Kidney tubule cell (primary cell): Measurements from ENCODE around the gene RPL18.
"Not testable (repeated sequence)": the region's sequence is repeated elsewhere in the genome, so short reads cannot be mapped to it uniquely, and the experiment has no call there.

Experiments used
- DNase-seq: peaks from one replicate; pipeline ENCODE4 v3.0.0-alpha.2; 2018; ENCODE audit warnings: low spot score

The RPL18 gene

DNA sequence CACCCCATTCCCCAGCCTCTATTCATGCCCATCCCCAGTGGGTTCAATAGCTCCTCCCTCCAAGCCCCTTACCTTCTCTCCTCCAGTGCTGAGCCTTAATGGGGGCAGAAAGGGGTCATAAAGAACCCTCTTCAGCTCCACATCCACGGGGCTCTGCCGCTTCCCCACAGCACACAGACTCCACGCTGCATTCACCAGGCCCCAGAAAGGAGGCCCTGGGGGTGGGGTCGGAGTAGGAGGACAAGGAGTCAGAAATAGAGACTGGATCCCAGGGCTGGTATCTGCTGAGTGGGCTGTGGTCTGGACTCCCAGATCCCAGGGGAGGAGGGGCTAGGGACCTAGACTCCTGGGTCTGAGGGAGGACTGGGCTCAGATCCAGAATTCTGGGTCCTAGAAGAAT lies 25.4 kb upstream of the RPL18 start:
- DNase-seq = no peak

DNA sequence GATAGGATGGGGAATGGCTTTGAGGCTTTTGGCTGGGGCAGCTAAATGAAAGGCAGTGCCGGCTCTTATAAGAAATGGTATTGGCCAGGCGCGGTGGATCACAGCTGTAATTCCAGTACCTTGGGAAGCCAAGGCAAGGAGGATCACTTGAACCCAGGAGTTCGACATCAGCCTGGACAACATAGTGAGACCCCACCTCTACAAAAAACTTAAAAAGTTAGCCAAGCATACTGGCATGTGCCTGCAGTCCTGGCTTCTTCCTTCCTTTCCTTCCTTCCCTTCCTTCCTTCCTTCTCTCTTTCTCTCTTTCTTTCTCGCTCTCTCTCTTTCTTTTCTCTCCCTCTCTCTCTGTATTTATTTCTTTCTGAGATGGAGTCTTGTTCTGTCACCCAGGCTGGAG lies 23.9 kb upstream of the RPL18 start:
- no peak for DNase-seq

DNA sequence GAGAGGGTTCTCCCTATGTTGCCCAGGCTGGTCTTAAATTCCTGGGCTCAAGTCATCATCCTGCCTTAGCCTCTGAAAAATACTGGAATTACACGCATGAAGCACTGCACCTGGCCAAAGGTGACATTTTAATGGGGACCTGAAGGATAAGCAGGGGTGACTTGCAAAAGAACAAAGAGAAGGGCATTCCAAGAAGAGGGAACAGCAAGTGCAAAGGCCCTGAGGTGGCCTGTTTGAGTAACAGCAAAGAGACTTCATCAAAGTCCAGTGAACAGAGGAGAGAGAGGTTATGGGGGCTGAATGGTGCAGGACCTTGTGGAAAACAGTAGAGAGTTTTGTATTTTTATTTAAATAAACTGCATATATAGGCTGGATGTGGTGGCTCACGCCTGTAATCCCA lies 22.9 kb upstream of the RPL18 start:
- DNase-seq = no peak

DNA sequence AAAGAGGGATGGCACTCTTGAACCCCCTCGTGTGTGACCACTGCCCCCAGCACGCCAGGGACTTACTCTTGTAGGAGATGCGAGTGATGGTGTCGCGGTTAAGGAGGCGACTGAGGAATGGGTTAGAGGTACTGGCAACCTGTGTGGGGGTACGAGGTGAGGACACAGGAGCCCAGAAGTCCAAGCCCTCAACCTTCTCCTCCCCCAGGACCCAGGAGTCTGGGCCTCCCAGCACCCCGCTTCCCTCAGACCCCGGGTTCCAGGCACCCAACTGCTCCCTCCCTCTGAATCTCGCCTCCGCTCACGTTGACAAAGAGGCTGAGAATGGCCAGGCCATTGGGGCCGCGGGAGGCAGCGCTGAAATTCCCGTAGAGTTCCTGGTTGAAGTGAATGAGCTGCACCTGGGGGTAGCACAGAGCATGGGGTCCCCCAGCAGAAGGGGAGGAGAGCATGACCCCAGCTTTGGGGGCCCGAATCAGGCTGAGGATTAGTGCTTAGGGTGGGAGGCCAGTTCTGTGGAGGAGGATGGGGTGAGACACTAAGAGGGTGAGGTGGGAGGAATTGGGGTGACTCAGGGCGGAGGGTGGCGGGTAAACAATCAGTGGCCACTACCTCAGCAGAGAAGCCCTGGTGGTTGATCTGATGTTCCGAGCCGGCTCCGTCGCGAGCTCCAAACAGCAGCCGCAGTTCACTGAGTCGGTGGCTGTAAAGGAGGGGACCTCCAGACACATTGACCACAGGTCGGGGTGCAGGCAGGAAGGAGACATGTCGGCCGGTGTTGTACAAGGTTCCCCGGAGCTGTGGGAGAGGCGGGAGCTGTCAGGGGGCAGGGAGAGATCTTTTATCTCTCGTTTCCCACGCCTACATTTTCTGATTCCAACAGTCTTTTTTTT lies 20.8 kb upstream of the RPL18 start:
- DNase-seq = no peak

DNA sequence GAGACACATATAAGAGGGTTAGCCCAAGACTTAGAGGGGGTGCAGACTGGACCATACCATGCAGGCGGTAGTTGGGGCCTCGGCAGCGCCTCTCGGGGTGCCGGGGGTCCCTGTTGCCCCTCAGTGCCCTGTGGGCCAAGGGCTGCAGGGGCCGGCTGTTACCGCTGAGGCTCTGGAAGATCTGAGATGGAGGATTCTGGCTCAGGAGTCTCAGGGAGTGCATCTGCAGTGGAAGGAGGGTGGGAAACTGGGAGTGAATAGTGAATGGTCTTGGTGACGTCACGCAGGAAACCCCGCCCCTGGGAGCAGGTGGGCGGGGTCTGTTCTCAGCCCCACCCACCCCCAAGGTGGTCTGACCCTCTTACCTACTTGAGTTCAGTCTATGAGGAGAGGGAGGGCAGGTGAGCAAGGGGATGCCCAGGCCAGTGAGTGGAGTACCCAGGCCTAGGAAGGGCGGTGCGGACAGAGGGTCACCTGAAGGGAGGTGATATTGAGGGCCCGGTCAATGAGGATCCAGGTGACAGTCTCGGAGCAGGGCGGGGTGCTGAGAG lies 19.9 kb upstream of the RPL18 start:
- no peak for DNase-seq

DNA sequence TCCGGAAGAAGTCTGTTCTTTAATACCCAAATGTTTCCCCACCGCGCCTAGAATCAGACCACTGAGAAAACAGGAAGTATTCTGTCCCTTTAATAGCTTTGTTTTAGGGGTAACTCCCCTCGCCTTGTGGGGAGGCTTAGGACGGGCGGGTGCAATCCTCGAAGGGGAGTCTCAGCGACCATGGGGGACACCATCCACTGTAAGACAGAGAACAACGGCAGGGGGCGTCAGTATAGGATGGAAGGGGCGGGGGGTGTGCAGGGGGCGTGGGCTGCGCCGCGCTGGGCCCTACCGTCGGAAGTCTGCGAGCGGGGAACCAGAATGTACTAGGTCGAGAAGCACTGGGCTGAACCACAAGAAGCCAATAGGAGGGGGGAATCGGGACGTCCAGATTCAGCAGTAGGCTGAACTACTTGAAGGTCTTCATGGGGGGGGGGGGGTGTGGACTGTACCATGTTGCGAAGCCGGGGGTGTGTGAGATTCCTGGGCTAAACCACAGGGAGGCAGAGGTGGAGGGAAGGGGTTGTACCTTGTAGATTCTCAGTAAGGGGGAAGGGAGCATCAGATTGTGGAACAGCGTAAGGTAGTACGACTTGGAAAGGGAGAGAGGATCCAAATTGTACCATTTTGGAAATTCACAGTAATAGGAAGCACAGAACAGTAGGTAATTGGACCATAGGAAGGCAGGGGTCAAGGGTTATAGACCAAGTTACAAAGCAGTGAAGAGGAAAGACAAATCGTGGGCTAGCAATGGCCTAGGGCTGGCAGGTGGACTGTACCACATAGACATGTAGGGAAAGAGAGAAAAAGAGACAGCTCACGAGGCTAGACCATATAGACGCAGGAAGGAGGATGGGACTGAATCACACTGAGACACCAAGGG lies 19.2 kb upstream of the RPL18 start:
- DNase-seq = peak; percentile 84

DNA sequence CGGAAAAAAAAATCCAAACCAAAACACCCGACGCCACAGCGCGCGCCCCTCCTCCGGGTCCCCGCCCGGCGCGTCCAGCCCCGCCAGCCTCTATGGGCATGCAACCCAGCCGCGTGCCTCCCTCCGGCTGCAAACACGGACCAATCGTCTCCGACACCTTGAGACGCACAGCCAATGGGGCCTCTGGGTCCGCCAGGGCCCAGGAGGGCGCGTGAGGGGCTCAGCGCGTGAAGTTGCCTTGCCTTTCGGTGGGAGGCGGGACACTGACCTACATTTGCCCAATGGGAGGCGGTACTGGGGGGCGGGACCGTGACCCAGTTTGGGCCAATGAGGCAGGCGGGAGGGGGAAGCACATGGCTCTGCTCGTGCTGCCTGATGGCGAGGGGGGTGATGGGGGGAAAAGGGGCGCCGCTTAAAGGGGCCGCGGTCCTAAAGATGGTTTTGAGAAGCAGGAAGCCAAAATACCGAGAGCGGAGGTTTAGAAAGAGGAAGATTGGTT lies 18.5 kb upstream of the RPL18 start:
- peak; percentile 97 for DNase-seq

DNA sequence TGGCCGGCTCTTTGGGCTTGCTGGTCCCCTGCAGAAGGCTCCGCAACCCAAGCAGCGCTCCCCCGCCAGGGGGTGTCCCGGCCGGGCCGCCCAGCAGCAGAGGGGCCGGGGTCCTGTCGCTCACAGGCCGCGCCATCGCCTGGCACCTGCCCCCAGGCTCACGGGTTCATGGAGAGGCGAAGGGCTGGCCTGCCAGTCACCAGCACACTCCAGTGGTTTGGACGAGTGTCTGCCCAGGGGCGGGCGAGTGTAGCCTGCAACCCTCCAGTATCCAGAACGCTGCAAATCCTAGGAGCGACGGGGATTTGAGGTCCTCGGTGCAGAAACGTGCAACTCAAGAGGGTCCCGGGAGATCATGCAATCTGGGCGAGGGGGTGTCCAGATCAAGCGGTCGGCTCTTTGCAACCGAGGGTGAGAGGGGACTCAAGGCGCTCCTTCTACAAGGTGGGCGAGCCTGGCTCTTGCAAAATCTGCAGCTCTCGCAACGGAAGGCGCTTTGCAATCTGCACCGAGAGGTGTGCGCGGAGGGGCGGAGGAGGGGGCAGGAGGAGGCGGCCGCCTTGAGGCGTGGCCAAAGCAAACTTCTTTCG lies 18.0 kb upstream of the RPL18 start, which contains the start of gene DBP:
DBP (minus strand) TSS at position 521 of the 590 bp plus-strand sequence; CDS start at position 136, 385 bp downstream.
- no peak for DNase-seq

DNA sequence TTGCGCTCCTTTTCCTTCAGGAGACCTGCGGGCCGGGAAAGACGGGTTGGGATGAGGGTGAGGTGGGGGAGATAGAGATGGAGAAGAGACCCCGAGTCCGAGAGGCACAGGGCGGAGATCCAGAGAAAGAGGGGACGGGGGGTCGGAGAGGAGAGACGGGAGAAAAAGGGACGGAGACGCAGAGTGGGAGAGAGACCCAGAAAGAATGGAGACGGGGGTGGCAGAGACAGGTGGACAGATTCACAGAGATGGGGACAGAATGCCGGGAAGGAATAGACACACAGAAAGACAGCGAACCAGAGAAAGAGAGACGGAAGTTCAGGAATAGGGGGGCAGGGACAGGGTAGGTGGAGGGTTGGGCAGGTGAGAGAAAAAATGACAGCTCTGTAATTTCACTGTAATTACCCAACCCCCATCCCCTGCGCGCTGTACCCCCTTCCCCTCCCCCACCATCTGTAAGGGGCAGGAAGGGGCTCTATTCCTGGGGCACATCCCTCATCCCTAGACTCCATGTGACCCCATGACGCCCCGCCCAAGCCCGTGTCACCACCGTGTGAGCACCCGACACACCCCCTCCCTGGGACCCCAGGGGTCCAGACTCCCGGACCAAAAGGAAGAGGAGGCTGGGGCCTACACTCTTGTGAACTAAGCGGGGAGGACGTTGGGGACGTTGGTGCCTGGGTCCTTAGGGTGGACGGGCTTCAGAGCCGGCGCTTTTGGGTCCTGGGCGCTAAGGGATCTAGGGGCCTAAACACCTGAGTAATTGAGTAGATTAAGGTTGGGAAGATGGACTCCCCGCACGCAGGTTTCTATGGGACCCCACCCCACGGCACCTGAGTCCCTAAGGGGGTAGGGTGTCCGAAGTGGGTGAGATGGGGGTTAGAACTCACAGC lies 17.2 kb upstream of the RPL18 start:
- DNase-seq = no peak

DNA sequence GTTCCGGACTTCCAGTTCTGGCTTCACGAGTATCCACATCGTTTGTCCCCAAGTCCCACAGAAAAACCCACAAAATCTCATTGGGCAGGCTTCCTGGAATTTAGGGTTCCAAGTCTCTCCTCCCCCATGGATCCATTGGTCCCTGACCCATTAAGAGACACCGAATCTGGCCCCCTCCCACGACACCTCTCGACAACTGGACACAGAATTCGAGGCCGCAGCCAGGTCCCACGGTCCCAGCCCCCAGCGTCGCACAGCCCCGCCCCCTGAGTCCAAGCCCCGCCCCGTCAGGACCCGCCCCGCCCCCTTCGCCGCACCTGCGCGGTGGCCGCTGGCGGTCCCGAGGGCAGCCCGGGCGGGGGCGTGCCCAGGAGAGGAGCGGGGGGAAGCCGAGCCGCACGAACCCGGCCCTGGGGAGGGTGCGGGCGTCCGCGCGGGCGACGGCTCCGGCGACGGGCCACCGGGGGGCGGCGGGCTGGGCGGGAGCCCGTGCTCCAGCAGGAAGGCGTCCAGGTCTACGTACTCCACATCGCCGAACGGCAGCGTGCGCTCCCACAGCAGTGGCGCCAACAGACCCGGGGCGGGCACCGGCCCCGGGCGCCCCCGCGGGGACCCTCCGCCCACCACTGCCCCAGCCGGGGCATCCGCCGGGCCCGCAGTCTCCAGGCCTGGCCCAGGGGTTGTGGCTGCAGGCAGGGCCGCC lies 16.4 kb upstream of the RPL18 start:
- DNase-seq = peak; percentile 64

DNA sequence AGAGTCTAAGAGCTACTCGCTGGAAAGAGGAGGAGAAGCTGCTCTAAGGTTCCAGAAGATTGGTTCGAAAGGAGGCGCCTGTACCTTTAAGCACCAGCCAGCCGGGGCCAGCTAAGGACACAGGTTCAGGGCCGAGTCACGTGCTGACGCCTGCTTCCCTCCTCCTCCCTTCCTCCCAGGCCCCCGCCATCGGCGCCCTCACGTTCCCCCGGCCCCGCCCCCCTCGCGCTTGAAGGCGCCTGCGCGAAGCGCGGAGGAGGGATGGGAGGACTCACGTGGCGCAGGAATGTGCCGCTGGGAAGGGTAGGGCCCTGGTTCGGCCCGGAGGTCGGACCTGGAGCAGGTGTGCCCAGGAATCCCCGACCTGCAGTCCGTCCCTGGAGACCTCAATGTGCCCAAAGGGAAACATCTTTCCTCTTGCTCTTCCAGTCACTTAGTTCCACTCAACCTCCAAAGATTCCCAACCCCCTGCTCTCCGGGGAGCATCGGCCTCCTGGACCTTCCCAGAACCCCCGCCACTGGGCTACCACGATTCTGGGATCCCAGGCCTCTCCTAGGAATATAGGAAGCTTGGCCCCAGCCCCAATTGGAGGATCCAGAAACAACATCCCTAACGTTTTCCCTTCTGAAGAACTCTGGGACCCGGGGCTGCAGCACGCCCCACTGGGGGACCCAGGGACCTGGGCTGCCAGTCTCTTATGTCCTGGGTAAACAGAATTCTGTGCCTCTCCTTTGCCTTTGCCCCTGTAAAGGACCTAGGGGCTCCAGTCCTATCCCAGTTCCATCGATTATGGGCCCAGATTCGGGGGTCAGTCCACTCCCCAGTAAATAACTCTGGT lies 15.7 kb upstream of the RPL18 start:
- peak; percentile 93 for DNase-seq

DNA sequence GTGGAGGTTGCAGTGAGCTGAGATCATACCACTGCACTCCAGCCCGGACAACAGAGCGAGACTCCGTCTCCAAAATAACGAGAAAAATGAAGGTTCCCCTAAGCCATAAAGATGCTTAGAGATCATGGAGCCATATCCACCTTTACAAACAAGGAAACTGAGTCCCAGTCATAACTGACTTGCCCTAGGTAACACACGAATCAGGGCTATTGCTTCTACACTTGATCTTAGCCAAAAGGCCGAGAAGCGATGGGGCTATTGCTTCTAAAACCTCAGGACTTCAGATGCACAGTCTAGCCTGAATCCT lies 15.0 kb upstream of the RPL18 start:
- DNase-seq = no peak

DNA sequence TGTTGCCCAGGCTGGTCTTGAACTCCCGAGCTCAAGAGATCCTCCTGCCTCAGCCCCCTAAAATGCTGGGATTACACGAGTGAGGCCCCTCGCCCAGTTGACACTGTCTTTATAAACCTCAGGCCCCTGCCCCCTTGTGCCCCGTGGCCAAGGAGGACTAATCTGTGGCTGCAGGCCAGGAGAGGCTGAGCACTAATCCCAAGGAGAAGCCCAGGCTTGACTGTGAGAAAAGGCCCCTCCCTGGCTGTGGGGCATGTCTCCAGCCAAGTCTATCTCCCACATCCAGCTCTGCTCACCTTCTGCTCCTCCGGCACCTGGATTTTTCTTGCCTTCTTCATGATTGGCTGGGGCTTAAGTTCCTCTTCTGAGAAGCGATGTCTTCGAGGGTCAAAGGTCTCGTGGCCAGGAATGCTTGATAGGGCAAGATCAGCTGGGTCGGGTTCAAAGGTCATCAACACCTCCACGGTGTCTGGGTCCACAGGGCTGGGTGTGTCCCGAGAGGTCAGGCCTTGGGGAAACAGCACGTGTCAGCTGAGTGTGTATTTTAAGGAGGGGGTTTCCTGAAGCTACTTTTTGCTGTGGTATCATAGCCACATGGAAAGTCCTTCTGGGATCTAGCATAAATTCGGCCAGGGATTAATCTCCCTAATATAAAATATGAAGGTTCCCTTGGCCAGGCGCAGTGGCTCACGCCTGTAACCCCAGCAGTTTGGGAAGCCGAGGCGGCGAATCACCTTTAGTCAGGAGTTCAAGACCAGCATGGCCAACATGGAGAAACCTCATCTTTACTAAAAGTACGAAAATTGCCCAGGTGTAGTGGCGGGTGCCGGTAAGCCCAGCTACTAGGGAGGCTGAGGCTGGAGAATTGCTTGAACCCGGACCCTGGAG lies 14.4 kb upstream of the RPL18 start:
- no peak for DNase-seq

DNA sequence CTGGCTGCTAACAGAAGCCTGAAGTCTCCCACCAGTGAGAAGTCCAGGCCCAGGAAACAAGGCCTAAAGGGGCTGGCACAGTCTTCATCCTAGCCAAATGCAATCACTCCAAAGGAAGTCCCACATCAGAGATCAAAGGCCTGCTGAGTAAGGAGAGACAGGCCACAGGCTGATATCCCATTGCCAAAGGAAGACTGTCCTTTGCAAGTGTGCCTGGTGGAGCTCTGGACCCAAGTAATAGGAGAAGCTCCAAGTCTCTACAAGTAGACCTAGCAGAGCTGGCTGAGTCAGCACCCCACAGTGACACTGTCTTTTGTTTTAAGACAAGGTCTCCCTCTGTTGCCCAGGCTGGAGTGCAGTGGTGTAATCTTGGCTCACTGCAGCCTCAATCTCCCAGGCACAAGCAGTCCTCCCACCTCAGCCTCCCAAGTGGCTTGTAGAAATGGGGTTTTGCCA lies 13.7 kb upstream of the RPL18 start:
- DNase-seq = peak; percentile 69

DNA sequence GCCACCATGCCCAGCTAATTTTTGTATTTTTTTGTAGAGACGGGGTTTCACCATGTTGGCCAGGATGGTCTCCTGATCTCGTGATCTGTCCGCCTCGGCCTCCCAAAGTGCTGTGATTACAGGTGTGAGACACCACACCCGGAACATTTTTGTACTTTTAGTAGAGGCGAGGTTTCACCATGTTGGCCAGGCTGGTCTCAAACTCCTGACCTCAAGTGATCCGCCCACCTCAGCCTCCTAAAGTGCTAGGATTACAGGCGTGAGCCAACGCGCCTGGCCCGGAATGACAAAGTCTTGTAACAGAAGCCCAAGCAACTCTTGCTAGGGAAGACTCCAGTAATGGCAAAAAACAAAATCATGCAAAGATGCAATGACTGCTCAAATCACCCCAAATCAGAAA lies 13.3 kb upstream of the RPL18 start:
- DNase-seq = not testable (repeated sequence)

DNA sequence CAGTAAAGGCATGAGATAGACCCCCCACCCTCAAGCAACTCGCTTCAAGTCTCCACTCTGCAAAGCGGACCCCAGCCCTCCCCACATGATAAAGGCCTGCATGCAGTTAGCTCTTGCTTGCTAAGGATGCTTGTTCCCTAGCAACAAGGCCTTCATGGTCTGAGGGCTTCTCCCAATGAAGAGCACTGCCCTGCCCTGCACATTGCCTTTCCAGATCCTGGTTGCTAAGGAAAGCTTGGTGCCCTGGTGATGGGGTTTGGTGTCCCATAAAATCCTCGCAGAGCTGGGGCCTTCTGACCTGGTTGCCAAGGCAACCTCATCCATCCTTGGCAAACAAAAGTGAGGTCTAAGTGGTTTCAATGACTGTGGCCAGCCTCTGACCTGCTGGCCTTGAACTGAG lies 12.2 kb upstream of the RPL18 start:
- no peak for DNase-seq

DNA sequence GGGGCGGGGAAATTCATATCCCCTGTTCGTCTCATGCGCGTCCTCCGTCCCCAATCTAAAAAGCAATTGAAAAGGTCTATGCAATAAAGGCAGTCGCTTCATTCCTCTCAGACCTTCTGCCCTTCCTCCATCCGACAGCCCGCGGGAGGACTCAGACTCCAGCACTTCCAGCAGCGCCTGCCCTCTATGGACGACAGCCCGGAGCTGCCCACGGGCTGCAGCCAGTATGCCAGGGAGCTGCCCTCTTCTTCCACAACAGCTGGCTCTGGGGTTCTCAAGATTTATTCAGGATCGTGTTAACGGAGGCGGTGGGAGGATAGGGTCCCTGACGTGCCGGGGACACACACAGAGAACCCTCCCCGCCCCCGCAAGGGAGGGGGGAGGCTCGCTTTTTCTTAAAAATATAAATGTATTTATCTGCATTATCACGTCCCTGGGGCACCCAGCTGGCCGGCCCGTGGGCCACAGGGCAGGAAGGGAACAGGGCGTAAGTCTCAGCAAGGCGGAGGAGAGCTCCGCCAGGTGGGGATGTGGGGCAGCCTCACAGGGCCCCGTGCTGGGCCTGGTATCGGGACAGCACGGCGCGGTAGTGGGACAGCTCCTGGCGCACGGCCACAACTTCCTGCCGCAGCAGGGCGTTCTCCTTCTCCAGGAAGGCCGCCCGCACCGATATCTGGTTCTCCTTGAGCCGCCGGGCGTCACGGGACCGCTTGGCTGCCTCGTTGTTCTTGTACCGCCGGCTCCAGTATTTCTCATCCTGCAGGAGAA lies 11.5 kb upstream of the RPL18 start:
- no peak for DNase-seq
